Astrocyte (in vitro differentiated cells and primary cell): ENCODE data around the gene ZNF668. TPM values are rescaled to one million over a fixed set of nuclear protein-coding genes. Genes with fewer than 3 reads are reported as not detected.

Experiments
- DNase-seq: peaks from one replicate; pipeline ENCODE4 v3.0.0-alpha.2; 2010; ENCODE audit warnings: low read depth
- FAIRE-seq: peaks from 2 replicates; lab custom pipeline; 2011; peaks lifted over from hg19 to GRCh38; lab: Jason Lieb, UNC
- H2AFZ ChIP-seq: 2 replicates; pipeline ENCODE4 v1.6.0; 2012; ENCODE audit warnings: low read depth, low read length, inconsistent platforms
- H3K27ac ChIP-seq: 2 replicates; pipeline ENCODE4 v1.5.1; 2011; ENCODE audit warnings: low read depth, low read length, inconsistent platforms
- H3K27me3 ChIP-seq: 2 replicates; pipeline ENCODE4 v1.6.0; 2011; ENCODE audit warnings: low read length, inconsistent platforms; ENCODE audit not compliant: insufficient read depth
- H3K36me3 ChIP-seq: 2 replicates; pipeline ENCODE4 v1.5.1; 2011; ENCODE audit warnings: low read length, inconsistent platforms; ENCODE audit not compliant: insufficient read depth
- H3K4me1 ChIP-seq: 2 replicates; pipeline ENCODE4 v1.5.1; 2011; ENCODE audit warnings: low read length, inconsistent platforms; ENCODE audit not compliant: insufficient read depth
- H3K4me2 ChIP-seq: 2 replicates; pipeline ENCODE4 v1.6.0; 2012; ENCODE audit warnings: low read length, inconsistent platforms
- H3K4me3 ChIP-seq: 2 replicates; pipeline ENCODE4 v1.5.1; 2011; ENCODE audit warnings: low read depth, mild to moderate bottlenecking, low read length, inconsistent platforms; ENCODE audit not compliant: insufficient read depth
- H3K79me2 ChIP-seq: 2 replicates; pipeline ENCODE4 v1.6.0; 2012; ENCODE audit warnings: mild to moderate bottlenecking, low read length, inconsistent platforms; ENCODE audit not compliant: insufficient read depth
- H3K9ac ChIP-seq: 2 replicates; pipeline ENCODE4 v1.6.0; 2012; ENCODE audit warnings: mild to moderate bottlenecking, low read length, inconsistent platforms
- H3K9me3 ChIP-seq: 2 replicates; pipeline ENCODE4 v1.5.1; 2012; ENCODE audit warnings: low read depth, mild to moderate bottlenecking, low read length, inconsistent platforms; ENCODE audit not compliant: insufficient read depth
- H4K20me1 ChIP-seq: 2 replicates; pipeline ENCODE4 v1.6.0; 2012; ENCODE audit warnings: low read length, inconsistent platforms; ENCODE audit not compliant: insufficient read depth
- H3K27ac Mint-ChIP-seq: one replicate; pipeline ENCODE4 v1.8.0; 2021; ENCODE audit warnings: mild to moderate bottlenecking, mixed read lengths; ENCODE audit not compliant: unreplicated experiment
- H3K27me3 Mint-ChIP-seq: one replicate; pipeline ENCODE4 v1.8.0; 2021; ENCODE audit warnings: low read depth, mixed read lengths; ENCODE audit not compliant: unreplicated experiment
- H3K36me3 Mint-ChIP-seq: one replicate; pipeline ENCODE4 v1.8.0; 2021; ENCODE audit warnings: low read depth, mixed read lengths; ENCODE audit not compliant: unreplicated experiment
- H3K4me1 Mint-ChIP-seq: one replicate; pipeline ENCODE4 v1.8.0; 2021; ENCODE audit warnings: low read depth, mixed read lengths; ENCODE audit not compliant: unreplicated experiment
- H3K4me3 Mint-ChIP-seq: one replicate; pipeline ENCODE4 v1.8.0; 2021; ENCODE audit warnings: mild to moderate bottlenecking, moderate library complexity, mixed read lengths; ENCODE audit not compliant: unreplicated experiment
- H3K9me3 Mint-ChIP-seq: one replicate; pipeline ENCODE4 v1.8.0; 2021; ENCODE audit warnings: mild to moderate bottlenecking, mixed read lengths; ENCODE audit not compliant: unreplicated experiment
- EZH2 ChIP-seq: IDR thresholded peaks from 2 replicates; pipeline ENCODE4 v1.6.1; 2012; ENCODE audit warnings: mild to moderate bottlenecking, low read length, inconsistent platforms; ENCODE audit not compliant: insufficient read depth
- total RNA-seq: library from RNA; stranded (reverse); gene quantifications from 2 replicates; pipeline ENCODE4 v1.2.1, GENCODE V29; 2021
- TF ChIP-seq, protein P1 (sequence below): IDR thresholded peaks from 2 replicates; pipeline ENCODE4 v1.5.1; 2011; ENCODE audit warnings: low read depth, mild to moderate bottlenecking, inconsistent platforms, low read length, moderate library complexity; ENCODE audit not compliant: insufficient read depth

ZNF668 gene
- total RNA-seq, 1 donor from 2014 or later, result 21.6 TPM

DNA sequence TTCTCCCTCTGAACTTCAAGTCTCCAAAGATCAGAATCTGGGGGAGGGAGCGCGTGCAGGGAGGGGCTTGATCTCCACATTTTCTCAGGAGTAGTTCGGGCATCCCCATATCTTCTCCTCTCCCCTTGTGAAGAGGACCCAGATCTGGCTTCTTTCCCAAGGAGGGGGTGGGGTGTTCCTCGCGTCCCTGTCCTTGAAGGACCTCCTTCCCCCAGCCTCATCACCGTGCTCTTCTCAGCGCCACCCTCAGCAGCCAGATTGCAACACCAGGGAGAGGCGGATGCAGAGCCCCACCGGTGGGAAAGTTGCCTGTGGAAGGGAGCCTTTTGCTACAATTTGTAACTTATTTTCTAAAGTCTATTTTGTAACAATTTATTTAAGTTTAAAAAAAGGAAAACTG lies 9.0 kb upstream of the ZNF668 start:
- DNase-seq (no peak), FAIRE-seq (no peak)
- Histone ChIP-seq H3K9me3 (no peaks in the 10 kb centered on the region), H2AFZ (no peak overlapping the region), H3K4me3 (no peak overlapping the region), H3K9ac (no peak overlapping the region), H3K79me2 (peaks cover 41% of the 10 kb centered on the region), H3K27me3 (no peaks in the 10 kb centered on the region), H3K36me3 (no peaks in the 10 kb centered on the region), H3K27ac (no peak overlapping the region), H3K4me2 (no peak overlapping the region), H3K4me1 (peaks cover 8% of the 10 kb centered on the region), H4K20me1 (peaks cover 66% of the 10 kb centered on the region)
- no peaks in the 10 kb centered on the region for H3K4me1 Mint-ChIP-seq
- H3K36me3 Mint-ChIP-seq, result peaks cover 18% of the 10 kb centered on the region
- no peak overlapping the region for H3K4me3 Mint-ChIP-seq
- no peak overlapping the region for H3K27ac Mint-ChIP-seq
- TF ChIP-seq, protein P1, sequence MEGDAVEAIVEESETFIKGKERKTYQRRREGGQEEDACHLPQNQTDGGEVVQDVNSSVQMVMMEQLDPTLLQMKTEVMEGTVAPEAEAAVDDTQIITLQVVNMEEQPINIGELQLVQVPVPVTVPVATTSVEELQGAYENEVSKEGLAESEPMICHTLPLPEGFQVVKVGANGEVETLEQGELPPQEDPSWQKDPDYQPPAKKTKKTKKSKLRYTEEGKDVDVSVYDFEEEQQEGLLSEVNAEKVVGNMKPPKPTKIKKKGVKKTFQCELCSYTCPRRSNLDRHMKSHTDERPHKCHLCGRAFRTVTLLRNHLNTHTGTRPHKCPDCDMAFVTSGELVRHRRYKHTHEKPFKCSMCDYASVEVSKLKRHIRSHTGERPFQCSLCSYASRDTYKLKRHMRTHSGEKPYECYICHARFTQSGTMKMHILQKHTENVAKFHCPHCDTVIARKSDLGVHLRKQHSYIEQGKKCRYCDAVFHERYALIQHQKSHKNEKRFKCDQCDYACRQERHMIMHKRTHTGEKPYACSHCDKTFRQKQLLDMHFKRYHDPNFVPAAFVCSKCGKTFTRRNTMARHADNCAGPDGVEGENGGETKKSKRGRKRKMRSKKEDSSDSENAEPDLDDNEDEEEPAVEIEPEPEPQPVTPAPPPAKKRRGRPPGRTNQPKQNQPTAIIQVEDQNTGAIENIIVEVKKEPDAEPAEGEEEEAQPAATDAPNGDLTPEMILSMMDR, result no peak
- no peak for TF ChIP-seq EZH2
- H3K27me3 Mint-ChIP-seq, result no peaks in the 10 kb centered on the region
- no peaks in the 10 kb centered on the region for H3K9me3 Mint-ChIP-seq

DNA sequence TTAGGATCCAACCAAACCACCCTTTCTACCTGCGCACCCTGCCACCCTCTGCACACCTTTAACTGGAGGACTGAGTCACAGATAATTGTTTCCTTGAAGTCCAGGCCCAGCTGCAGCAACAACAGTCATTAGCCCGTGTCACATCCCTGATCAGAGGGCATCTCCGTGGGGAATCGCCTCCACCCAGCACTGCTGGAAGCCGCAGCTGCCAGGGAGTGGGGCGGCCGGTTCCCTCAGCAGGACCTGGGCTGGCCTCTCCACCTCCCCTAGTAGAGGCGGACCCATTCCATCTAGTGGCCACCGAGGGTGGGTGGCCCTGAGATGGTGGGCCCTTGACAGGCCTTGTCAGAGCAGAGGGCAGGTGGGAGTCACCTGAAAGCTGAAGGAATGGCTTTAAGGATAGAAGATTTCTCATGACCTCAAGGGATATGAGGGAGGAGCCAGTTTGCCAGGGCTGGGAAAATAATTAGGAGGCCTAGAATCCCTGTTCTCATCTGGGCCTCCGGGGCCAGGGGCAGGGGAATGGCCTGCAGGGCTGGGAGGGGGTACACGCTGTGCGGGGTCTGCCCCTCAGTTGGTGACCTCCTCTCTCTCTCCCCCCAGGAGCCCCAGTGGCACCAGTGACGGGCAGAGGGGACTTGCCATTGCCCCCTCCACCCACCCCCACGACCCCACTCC lies 8.5 kb upstream of the ZNF668 start:
- no peaks in the 10 kb centered on the region for H3K9me3 Mint-ChIP-seq
- H2AFZ ChIP-seq, result no peak overlapping the region
- no peak overlapping the region for H3K4me3 ChIP-seq
- no peaks in the 10 kb centered on the region for H3K27me3 ChIP-seq
- peaks cover 8% of the 10 kb centered on the region for H3K4me1 ChIP-seq
- no peaks in the 10 kb centered on the region for H3K4me1 Mint-ChIP-seq
- H4K20me1 ChIP-seq, result peaks cover 71% of the 10 kb centered on the region
- no peak for TF ChIP-seq EZH2
- TF ChIP-seq, protein P1, result no peak
- H3K36me3 Mint-ChIP-seq, result peaks cover 20% of the 10 kb centered on the region
- DNase-seq, result no peak
- no peak overlapping the region for H3K9ac ChIP-seq
- H3K27me3 Mint-ChIP-seq, result no peaks in the 10 kb centered on the region
- no peak for FAIRE-seq
- H3K4me2 ChIP-seq, result no peak overlapping the region
- H3K27ac Mint-ChIP-seq, result no peak overlapping the region
- H3K79me2 ChIP-seq, result peaks cover 47% of the 10 kb centered on the region
- no peaks in the 10 kb centered on the region for H3K9me3 ChIP-seq
- H3K4me3 Mint-ChIP-seq, result no peak overlapping the region
- H3K36me3 ChIP-seq, result no peaks in the 10 kb centered on the region
- H3K27ac ChIP-seq, result no peak overlapping the region
